HG03060 (cell line): ENCODE results near the gene SYTL3.
"Not testable (repeated sequence)": the region's sequence is repeated elsewhere in the genome, so short reads cannot be mapped to it uniquely, and the experiment has no call there.

Experiments
- ATAC-seq: cut with Tn5 transposase; IDR thresholded peaks from one replicate; pipeline ENCODE4 v1.9.1; 2021; ENCODE audit warnings: low read depth, moderate number of reproducible peaks; ENCODE audit not compliant: unreplicated experiment

Gene SYTL3

GRCh38 chr6:158649289-158650143 lies at the start of gene SYTL3:
TSS of gene SYTL3 (plus strand) at chr6:158650054. CDS start at chr6:158663269, 13,215 bp downstream.
- ATAC-seq = peak; percentile 33

GRCh38 chr6:158603261-158604047 lies 46.4 kb upstream of the SYTL3 start:
- no peak for ATAC-seq

- no peak for ATAC-seq
Measured at GRCh38 chr6:158604048-158604406, 45.8 kb upstream of the SYTL3 start.

DNA sequence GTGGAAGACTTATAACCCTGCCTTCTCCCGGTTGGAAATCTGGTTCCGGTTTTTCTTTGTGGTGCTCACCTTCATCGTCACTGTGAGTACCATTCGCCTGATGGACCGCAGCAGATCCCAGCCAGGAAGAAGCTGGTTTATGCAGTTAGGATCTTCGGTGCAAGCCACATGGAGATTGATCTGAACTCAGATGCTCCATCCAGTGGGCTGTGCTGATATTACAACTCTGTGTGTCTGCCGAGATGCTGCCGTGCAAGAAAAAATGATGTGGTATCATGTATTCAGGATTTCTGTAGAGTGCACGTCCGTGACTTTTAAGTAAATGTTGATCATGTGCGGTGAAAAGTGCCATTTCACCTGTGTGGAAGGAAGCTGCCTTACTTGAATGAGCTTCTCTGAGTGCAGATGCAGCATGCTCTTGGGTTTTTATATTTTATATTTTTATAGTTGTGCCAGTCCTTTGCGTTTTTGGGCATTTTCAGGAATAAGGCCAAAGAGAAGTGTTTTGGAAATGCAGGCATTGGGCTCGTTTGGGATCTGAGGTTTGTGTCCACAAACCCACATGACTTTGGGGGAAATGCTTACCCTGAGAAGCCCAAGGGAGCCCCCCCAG lies 44.5 kb upstream of the SYTL3 start:
- no peak for ATAC-seq

DNA sequence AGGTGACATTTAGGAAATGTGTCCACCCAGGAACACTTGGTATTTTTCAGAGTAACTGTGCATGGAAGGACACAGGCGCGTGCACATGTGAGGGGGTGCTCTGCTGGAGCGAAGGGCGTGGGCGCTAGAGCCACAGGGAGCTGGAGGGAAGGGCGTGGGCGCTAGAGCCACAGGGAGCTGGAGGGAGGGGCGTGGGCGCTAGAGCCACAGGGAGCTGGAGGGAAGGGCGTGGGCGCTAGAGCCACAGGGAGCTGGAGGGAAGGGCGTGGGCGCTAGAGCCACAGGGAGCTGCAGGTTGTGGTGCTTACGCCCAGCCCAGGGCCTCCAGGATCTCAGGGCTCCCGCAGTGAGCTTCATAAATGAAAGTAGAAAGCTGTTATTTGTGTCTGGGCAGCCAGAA lies 43.8 kb upstream of the SYTL3 start:
- ATAC-seq = not testable (repeated sequence)

DNA sequence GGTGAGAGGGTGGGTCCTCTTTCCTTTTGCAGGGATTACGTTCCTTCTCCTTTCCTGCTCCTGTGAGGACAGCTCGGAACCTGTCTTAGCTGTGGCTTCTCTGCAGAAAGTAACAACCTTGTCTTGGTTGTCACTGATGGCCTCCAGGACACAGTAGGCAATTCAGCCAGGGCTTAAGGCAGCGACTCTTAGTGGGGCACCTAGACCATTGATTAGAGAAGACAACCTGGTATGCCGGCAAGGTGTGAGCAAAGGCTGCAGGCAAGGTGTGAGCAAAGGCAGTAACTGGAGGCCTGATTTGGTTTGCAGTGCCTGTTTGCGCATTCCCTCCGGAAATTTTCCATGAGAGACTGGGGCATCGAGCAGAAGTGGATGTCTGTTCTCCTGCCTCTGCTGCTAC lies 42.9 kb upstream of the SYTL3 start:
- ATAC-seq = no peak

DNA sequence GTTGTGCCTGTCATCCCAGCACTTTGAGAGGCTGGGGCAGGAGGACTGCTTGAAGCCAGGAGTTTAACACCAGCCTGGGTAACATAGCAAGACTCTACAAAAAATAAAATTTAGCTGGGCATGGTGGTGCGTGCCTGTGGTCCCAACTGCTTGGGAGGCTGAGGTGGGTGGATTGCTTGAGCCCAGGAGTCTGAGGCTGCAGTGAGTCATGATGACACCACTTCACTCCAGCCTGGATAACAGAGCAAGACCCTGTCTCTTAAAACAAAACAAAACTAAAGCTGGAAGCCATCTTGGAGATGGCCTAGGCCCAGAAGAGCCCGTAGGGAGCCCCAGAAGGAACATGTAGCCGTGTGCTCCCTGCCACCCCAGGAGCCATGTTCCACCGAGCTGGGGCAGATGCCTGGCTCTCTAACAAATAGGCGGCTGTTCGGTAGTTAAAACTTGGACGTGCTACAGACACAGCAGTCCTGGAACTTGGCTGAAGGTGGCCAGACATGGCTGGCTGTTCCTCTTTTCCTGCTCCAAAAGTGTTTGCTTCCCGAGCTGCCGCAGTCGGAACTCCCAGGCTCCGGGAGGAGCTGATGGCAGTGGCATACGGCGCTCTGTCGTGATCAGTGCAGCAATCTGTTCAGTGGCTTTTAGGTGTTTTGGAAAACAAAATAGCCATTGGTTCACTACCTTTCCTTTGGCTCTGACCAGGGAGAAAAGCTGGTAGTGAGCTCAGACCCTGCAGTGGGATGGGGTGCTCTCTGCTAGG lies 42.3 kb upstream of the SYTL3 start:
- no peak for ATAC-seq

GRCh38 chr6:158608221-158608620 lies 41.6 kb upstream of the SYTL3 start:
- no peak for ATAC-seq

DNA sequence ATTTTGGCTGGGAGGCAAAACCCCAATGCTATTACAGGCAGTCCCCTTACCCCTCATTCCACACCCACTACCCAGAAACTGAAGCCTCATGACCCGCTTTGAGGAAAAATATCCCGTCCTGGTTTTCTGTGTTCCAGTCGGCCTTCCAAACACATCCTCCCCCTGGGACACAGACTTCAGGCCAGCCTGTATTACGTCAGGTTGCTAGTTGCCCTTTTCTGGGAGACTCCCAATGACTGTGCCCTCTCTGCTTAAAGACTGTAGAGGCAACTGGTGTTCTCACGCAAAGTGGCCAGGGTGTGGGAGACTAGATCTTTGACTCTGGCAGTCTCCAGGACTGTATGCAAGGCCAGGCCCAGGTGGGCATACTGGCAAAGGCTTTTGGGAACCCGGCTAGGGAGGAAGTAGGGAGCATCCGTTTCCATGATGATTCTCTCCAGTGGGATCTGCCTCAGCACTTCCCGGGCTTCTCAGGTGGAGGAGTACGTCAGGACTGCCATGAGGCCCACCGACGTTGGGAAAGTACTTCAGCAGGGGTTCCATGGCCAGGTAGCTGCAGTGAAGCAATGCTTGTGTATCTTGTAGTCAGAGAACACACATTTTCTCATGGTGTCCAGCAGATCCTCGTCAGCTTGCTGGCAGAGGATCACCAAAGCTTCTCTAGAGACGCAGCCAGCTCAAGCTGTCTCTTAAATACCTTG lies 40.2 kb upstream of the SYTL3 start:
- no peak for ATAC-seq

DNA sequence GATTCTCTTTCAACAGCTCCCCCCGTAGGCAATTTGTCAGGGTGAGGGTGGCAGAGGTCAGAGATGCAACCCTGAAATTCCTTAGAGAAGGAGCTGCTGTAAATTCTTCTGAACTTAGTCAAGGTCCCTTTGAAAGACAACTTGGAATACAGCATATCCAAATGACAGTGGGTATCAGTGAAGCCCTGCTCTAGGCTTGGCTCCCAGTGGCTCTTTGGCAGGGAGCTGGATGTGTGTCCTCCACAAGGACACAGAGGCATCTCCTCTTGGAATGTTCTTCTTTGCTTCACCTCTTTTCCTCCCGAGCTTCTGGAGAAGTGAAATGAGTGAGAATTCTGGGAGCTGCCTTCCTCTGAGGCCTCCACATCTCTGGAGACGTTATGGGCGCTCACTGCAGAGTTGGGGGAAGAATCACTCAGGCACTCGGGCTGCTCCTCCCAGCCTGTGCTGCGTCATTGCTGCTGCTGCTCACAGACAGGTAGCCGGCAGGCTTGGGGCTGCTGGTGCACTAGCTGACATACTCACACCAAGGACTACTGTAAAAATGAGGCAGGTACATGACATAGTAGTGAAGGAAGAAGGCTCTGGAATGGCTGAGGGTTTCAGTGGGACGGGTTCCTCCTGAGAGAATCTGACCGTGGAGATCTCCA lies 39.4 kb upstream of the SYTL3 start:
- no peak for ATAC-seq

DNA sequence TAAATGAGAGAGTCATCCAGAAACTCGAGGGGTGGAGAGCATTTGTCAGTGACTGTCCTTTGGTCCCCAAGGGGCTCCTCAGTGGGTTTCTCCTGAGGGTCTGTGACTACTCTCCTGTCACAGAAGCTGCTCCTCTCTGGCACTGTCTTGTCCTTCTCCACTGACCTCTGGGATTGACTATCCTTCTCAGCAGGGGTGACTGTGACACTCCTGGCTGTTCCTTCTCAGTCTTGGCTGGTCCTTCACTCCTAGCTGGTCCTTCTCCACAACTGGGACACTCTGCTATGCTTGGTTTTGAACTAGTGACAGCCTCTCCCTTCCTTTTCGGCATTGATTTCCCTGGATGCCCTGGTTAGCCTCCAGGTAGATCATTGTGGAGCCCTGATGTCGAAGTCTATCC lies 38.8 kb upstream of the SYTL3 start:
- no peak for ATAC-seq

DNA sequence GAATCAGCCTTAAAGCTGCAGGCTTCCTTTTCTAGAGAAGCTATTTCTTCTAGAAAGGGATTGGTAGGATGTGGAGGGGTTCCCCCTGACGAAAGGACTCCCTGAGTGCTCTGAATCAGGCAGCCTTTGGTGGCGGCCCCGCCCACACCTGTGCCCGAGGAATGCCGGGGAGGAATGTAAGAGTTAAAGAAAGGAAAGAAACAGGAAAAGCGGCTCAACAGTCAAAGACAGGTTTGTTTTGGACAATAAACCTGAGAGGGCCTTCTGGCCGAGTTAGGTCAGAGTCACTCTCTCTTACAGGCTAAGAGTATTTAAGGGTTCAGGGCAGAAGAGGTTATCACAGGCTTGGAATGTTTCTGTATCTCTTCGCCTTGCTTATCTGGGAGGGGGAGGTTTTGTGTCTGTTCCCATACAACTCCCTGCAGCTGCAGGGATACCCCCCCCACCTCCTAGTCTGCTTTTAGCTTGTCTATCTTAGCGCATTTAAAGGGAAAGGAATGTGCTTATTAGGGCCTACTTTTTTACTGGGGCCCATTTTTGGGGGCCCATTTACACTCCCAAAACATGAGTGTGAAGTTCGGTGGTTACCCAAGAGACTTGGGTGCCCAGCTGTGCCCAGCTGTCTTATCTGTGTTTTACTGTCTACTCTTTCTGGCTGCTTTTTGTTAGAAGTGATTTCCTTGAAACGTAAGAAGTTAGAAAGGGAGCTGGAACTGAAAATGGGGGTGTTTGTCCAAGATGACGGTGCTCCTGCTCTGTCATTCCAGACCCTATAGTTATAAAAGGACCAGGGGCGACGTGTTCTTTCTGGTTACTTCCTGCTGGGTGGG lies 38.1 kb upstream of the SYTL3 start:
- no peak for ATAC-seq

DNA sequence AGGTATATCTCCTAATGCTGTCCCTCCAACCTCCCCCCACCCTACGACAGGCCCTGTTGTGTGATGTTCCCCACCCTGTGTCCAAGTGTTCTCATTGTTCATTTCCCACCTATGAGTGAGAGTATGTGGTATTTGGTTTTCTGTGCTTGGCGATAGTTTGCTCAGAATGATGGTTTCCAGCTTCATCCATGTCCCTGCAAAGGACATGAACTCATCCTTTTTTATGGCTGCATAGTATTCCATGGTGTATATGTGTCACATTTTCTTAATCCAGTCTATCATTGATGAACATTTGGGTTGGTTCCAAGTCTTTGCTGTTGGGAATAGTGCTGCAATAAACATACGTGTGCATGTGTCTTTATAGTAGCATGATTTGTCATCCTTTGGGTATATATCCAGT lies 35.2 kb upstream of the SYTL3 start:
- not testable (repeated sequence) for ATAC-seq

DNA sequence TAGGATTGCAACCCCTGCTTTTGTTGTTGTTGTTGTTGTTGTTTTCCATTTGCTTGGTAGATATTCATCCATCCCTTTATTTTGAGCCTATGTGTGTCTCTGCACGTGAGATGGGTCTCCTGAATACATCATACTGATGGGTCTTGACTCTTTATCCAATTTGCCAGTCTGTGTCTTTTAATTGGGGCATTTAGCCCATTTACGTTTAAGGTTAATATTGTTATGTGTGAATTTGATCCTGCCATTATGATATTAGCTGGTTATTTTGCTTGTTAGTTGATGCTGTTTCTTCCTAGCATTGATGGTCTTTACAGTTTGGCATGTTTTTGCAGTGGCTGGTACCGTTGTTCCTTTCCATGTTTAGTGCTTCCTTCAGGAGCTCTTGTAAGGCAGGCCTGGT lies 31.6 kb upstream of the SYTL3 start:
- not testable (repeated sequence) for ATAC-seq

- no peak for ATAC-seq
Measured at GRCh38 chr6:158619922-158620801, 29.7 kb upstream of the SYTL3 start.

GRCh38 chr6:158620963-158621693 lies 28.7 kb upstream of the SYTL3 start:
- no peak for ATAC-seq
